Caco-2 (cell line): ENCODE data around the gene BCAN. TPM values are rescaled to one million over a fixed set of nuclear protein-coding genes. Genes with fewer than 3 reads are reported as not detected.

Experiments used
- BruUV-seq: library from RNA; stranded (reverse); fragments of 400-500 nt; replicated peaks from 2 replicates; lab custom pipeline; 2021; lab: Mats Ljungman, UMichigan
- CTCF ChIA-PET: fragments of 300-600 bp; sonication (Branson Sonifier 250); formaldehyde crosslinking; loops from one replicate; lab custom pipeline; 2022; ENCODE audit warnings: antibody characterized with exemption; lab: Charles Lee
- POLR2A ChIA-PET: fragments of 300-600 bp; sonication (Branson Sonifier 250); formaldehyde crosslinking; loops from one replicate; lab custom pipeline; 2022; ENCODE audit warnings: antibody characterized with exemption; lab: Charles Lee
- DNase-seq, 2 experiments: peaks; one replicate each; pipeline versions ENCODE4 v3.0.0 to v3.0.0-alpha.2; 2020 to 2022
- H3K27me3 ChIP-seq: replicated peaks from 2 replicates; pipeline ENCODE4 v1.6.0; 2011; ENCODE audit warnings: low read length; ENCODE audit not compliant: control insufficient read depth, insufficient read depth
- H3K36me3 ChIP-seq: 2 replicates; pipeline ENCODE4 v1.5.1; 2011; ENCODE audit warnings: low read length; ENCODE audit not compliant: control insufficient read depth, insufficient read depth
- H3K4me1 ChIP-seq: fragments of 250-450 bp; sonication (Bioruptor Pico); 2 replicates; pipeline ENCODE4 v1.5.1; 2020; ENCODE audit warnings: mild to moderate bottlenecking
- H3K4me3 ChIP-seq: 2 replicates; pipeline ENCODE4 v1.5.1; 2011; ENCODE audit warnings: low read depth, mild to moderate bottlenecking, control low read depth, low read length
- H3K9me3 ChIP-seq: fragments of 250-450 bp; sonication (Bioruptor Pico); 2 replicates; pipeline ENCODE4 v1.5.1; 2020; ENCODE audit warnings: mild to moderate bottlenecking, moderate library complexity
- H3K27ac Mint-ChIP-seq: one replicate; pipeline ENCODE4 v1.8.0; 2022; ENCODE audit warnings: mixed read lengths; ENCODE audit not compliant: unreplicated experiment
- H3K27me3 Mint-ChIP-seq: one replicate; pipeline ENCODE4 v1.8.0; 2022; ENCODE audit warnings: mixed read lengths; ENCODE audit not compliant: insufficient read depth, unreplicated experiment
- H3K36me3 Mint-ChIP-seq: one replicate; pipeline ENCODE4 v1.8.0; 2022; ENCODE audit warnings: mild to moderate bottlenecking, mixed read lengths; ENCODE audit not compliant: insufficient read depth, unreplicated experiment
- H3K4me1 Mint-ChIP-seq: one replicate; pipeline ENCODE4 v1.8.0; 2022; ENCODE audit warnings: low read depth, mixed read lengths; ENCODE audit not compliant: unreplicated experiment
- H3K4me3 Mint-ChIP-seq: one replicate; pipeline ENCODE4 v1.8.0; 2022; ENCODE audit warnings: mild to moderate bottlenecking, moderate library complexity, mixed read lengths; ENCODE audit not compliant: unreplicated experiment
- H3K9me3 Mint-ChIP-seq: one replicate; pipeline ENCODE4 v1.8.0; 2022; ENCODE audit warnings: mixed read lengths; ENCODE audit not compliant: unreplicated experiment
- intact Hi-C: fragments of 100-400 bp; cut with micrococcal nuclease; formaldehyde crosslinking; loops from one replicate; pipeline ENCODE4 v1.10.0; 2022; ENCODE audit not compliant: unreplicated experiment
- total RNA-seq: library from RNA; stranded (reverse); gene quantifications from 2 replicates; pipeline ENCODE4 v1.2.3, GENCODE V29; 2022
- TF ChIP-seq, protein P1 (sequence below), 2 experiments: fragments of 200-600 bp in 1 of 2; IDR thresholded peaks; 1 replicate in 1 of 2; 2 replicates in 1 of 2; pipeline versions ENCODE4 v1.5.1 to v1.8.0; 2011 to 2022; ENCODE audit warnings: antibody characterized with exemption in 1 of 2, control low read depth in 1 of 2, inconsistent platforms in 1 of 2, low read depth in 1 of 2, low read length in 1 of 2, mild to moderate bottlenecking in 1 of 2, moderate library complexity in 1 of 2; ENCODE audit not compliant: insufficient read depth in 1 of 2, severe bottlenecking in 1 of 2, unreplicated experiment in 1 of 2

The BCAN gene
- total RNA-seq, 1 experiment from 2014 or later = not detected

DNA sequence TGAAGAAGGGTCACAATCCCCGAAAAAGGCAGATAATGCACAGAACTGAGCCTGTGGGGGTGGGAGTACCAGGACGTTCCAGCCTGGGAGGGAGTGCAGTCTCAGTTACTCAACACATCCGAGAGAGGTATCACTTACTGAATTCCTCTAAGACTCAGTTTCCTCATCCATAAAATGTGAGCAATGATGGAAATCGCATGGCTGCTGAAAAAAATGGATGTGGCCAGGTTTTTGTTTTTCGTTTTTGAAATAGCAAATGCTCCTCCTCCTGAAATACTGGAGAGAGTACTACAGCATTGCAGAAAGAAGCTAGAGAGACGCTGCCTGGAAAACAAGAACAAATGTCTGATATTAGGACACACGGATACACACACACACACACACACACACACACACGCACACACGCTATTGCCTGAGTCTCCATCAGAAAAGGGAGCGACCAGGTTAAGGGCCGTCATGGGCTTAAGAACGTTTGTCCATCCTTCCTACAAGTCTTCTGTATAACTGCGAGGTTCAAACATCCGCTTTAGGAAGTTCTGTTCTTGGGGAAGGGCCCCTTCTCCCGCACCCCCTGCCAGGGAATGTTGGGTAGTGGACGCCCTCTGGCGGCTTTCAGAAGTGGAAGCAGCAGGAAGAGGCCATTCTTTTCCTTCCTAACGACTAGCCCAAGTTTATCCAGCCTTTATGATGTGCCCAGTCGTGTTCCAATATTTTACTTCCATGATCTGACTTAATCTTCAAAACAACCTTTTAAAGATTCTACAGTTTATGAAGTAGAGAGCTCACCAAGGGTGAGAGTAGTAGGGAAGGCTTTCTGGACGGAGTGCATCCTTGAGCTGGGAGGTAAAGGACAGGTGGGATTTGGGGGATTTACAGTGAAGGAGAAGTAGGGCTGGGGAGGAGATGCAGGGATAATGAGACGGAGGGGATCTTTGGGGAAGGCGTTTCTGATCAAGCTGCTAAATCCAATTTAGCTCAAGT, 36.0 kb downstream of the BCAN start:
- TF ChIP-seq, protein P1, sequence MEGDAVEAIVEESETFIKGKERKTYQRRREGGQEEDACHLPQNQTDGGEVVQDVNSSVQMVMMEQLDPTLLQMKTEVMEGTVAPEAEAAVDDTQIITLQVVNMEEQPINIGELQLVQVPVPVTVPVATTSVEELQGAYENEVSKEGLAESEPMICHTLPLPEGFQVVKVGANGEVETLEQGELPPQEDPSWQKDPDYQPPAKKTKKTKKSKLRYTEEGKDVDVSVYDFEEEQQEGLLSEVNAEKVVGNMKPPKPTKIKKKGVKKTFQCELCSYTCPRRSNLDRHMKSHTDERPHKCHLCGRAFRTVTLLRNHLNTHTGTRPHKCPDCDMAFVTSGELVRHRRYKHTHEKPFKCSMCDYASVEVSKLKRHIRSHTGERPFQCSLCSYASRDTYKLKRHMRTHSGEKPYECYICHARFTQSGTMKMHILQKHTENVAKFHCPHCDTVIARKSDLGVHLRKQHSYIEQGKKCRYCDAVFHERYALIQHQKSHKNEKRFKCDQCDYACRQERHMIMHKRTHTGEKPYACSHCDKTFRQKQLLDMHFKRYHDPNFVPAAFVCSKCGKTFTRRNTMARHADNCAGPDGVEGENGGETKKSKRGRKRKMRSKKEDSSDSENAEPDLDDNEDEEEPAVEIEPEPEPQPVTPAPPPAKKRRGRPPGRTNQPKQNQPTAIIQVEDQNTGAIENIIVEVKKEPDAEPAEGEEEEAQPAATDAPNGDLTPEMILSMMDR (IDR thresholded peaks at IDR 0.05; ENCODE audit: insufficient read depth in 1 of 2, low read depth in 1 of 2, low read length in 1 of 2, severe bottlenecking in 1 of 2, unreplicated experiment in 1 of 2) = peak; percentile 78 to 87
- no TSS peak for BruUV-seq

DNA sequence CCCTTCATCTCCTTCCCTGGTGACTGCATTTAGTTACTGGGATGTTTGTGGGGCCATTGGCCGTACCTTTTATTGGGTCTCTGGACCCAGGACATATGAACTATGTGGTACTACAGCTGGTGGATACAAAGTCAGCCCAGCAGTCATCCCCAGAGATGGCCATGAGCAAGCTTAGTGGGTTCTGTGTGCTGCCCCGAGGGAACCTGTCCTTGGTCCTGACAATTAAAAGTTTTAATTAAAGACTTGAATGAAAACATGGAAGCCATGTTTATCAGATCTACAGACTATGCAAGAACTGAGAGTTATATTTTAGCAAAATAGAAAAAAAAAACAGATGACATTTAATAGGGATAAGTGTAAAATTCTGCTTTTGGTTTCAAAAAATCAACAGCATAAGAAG, 38.1 kb downstream of the BCAN start:
- Histone ChIP-seq H3K9me3 (no peaks in the 10 kb centered on the region), H3K36me3 (no peaks in the 10 kb centered on the region), H3K4me3 (no peak overlapping the region), H3K27me3 (0 out of 2 replicates have a peak, but pooled peaks cover 2% of the 10 kb centered on the region), H3K4me1 (peaks cover 20% of the 10 kb centered on the region; the same call in 1 of the 2 replicates)
- H3K36me3 Mint-ChIP-seq = no peaks in the 10 kb centered on the region
- ChIA-PET POLR2A (no interaction called here), CTCF (interaction anchor here (1.1 to 1.6 kb wide), 3 partner anchors 9 to 46 kb away, joined by 3 to 5 read pairs (median 4); no protein-coding TSS in a partner anchor)
- no peak overlapping the region for H3K4me3 Mint-ChIP-seq
- no peak overlapping the region for H3K27ac Mint-ChIP-seq
- peaks cover 8% of the 10 kb centered on the region for H3K27me3 Mint-ChIP-seq
- BruUV-seq = no TSS peak
- no peaks in the 10 kb centered on the region for H3K4me1 Mint-ChIP-seq
- TF ChIP-seq, protein P1 (IDR thresholded peaks at IDR 0.05; ENCODE audit: insufficient read depth in 1 of 2, low read depth in 1 of 2, low read length in 1 of 2, severe bottlenecking in 1 of 2, unreplicated experiment in 1 of 2) = no peak
- no peaks in the 10 kb centered on the region for H3K9me3 Mint-ChIP-seq
- DNase-seq = no peak
- intact Hi-C loops = no loop called here

More for the DNA sequence above, 36.0 kb downstream of the BCAN start:
- no peaks in the 10 kb centered on the region for H3K9me3 ChIP-seq
- CTCF ChIA-PET = interaction anchor here (1.3 to 3.5 kb wide), 10 partner anchors 11 to 250 kb away, joined by 3 to 61 read pairs (median 16); partner anchors contain the start of genes CRABP2 and HAPLN2
- intact Hi-C loops = loop anchor here (1.0 kb wide), 2 partner anchors 18 to 51 kb away; no protein-coding TSS in a partner anchor
- H3K36me3 ChIP-seq = no peaks in the 10 kb centered on the region
- H3K36me3 Mint-ChIP-seq = no peaks in the 10 kb centered on the region
- POLR2A ChIA-PET = interaction anchor here (1.0 to 2.3 kb wide), 6 partner anchors 12 to 63 kb away, joined by 3 to 24 read pairs (median 10); partner anchors contain the start of genes ISG20L2, METTL25B and MRPL24
- H3K9me3 Mint-ChIP-seq = no peaks in the 10 kb centered on the region
- H3K4me3 ChIP-seq = peak overlapping the region; percentile 69
- H3K27me3 Mint-ChIP-seq = peaks cover 8% of the 10 kb centered on the region
- H3K27ac Mint-ChIP-seq = peak overlapping the region; percentile 75
- H3K4me1 ChIP-seq = peaks cover 21% of the 10 kb centered on the region; the same call in 1 of the 2 replicates
- H3K4me3 Mint-ChIP-seq = peak overlapping the region; percentile 86
- peak; percentile 75 to 79 for DNase-seq
- H3K27me3 ChIP-seq = 0 out of 2 replicates have a peak, but pooled peaks cover 2% of the 10 kb centered on the region
- H3K4me1 Mint-ChIP-seq = no peaks in the 10 kb centered on the region
